Astrocyte of the spinal cord (primary cell): ENCODE measurements around the gene SLC18B1.

Source experiments
- DNase-seq: peaks from one replicate; pipeline ENCODE4 v3.0.0; 2011; ENCODE audit warnings: low read depth, low spot score
- H3K4me3 ChIP-seq: 2 replicates; pipeline ENCODE4 v1.5.1; 2011; ENCODE audit warnings: low read depth, mild to moderate bottlenecking, low read length, moderate library complexity
- CTCF ChIP-seq: IDR thresholded peaks from 2 replicates; pipeline ENCODE4 v1.5.1; 2012; ENCODE audit warnings: low read depth, mild to moderate bottlenecking, low read length, inconsistent platforms
- in situ Hi-C: cut with HindIII; loops from 2 replicates; pipeline ENCODE4 v1.10.0; 2017; ENCODE audit warnings: low sequenced_read_pairs

The SLC18B1 gene

GRCh38 chr6:132725947-132726607 lies 72.4 kb downstream of the SLC18B1 start:
- in situ Hi-C loops: no loop called here
- no peak for TF ChIP-seq CTCF
- no peak overlapping the region for H3K4me3 ChIP-seq
- no peak for DNase-seq

- H3K4me3 ChIP-seq: no peak overlapping the region
- no peak for DNase-seq
- in situ Hi-C loops: no loop called here
- TF ChIP-seq CTCF: no peak
These were observed 73.0 kb downstream of the SLC18B1 start for GRCh38 chr6:132725471-132725870.

GRCh38 chr6:132719736-132720448 lies 78.5 kb downstream of the SLC18B1 start:
- TF ChIP-seq CTCF: no peak
- DNase-seq: no peak
- in situ Hi-C loops: no loop called here
- no peak overlapping the region for H3K4me3 ChIP-seq
